ENCODE measurements around the gene RDH13. TPM values are rescaled to one million over a fixed set of nuclear protein-coding genes. Genes with fewer than 3 reads are reported as not detected.

RDH13 gene
- polyA plus RNA-seq, 2 of the 4 experiments (the other 2 are of a cell fraction) = 10.6 to 12.8 TPM

DNA sequence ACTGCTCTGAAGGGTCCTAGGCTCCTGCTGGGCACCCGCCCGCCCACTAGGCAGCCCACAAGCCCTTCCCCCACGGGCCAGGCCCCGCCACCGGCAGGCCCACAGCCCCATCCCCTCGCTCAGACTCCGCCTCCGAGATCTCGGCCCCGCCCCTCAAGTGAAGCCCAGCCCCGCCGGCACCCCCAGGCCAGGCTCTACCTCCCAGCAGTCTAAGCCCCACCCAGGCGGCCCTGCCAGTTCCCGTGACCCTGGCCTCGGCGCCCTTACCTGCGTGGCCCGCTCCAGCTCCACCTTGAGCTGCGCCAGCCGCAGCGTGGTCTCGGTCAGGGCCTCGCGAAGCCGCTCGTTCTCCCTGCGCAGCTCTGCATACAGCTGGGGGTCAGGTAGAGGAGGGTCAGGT is 29.0 kb upstream of the RDH13 start:
- Histone ChIP-seq H3K4me1 (no peaks in the 10 kb centered on the region), H3K4me3 (no peak overlapping the region), H3K9me3 (no peaks in the 10 kb centered on the region), H3K27ac (no peak overlapping the region), H3K4me2 (no peak overlapping the region)
- ATAC-seq = peak in 1 of 2 experiments; percentile 16; a peak in 2 of 6 replicates
- 97% methylated on average over 6 of the region's 27 CpGs for WGBS (ENCODE audit: missing lambda C conversion rate)
- no peak for DNase-seq (ENCODE audit: low read depth in 1 of 2, low spot score in 1 of 2)
- TF ChIP-seq KDM5A (IDR thresholded peaks at IDR 0.05) (no peak), SREBF2 (IDR thresholded peaks at IDR 0.05) (no peak), CEBPB (IDR thresholded peaks at IDR 0.05) (no peak), RNF2 (IDR thresholded peaks at IDR 0.05; ENCODE audit: borderline replicate concordance, low read depth) (no peak), RARB (CRISPR knock-in tag; IDR thresholded peaks at IDR 0.05) (no peak), CHD4 (IDR thresholded peaks at IDR 0.05; ENCODE audit: borderline replicate concordance) (no peak), ELK1 (IDR thresholded peaks at IDR 0.05; ENCODE audit: low read depth, low read length) (no peak)
- TF ChIP-seq, protein P1, sequence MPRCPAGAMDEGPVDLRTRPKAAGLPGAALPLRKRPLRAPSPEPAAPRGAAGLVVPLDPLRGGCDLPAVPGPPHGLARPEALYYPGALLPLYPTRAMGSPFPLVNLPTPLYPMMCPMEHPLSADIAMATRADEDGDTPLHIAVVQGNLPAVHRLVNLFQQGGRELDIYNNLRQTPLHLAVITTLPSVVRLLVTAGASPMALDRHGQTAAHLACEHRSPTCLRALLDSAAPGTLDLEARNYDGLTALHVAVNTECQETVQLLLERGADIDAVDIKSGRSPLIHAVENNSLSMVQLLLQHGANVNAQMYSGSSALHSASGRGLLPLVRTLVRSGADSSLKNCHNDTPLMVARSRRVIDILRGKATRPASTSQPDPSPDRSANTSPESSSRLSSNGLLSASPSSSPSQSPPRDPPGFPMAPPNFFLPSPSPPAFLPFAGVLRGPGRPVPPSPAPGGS (IDR thresholded peaks at IDR 0.05) = no peak
- CTCF ChIA-PET = interaction anchor here (1.1 to 1.7 kb wide), 2 partner anchors 9 to 74 kb away, joined by 4 to 5 read pairs; partner anchors contain the start of gene DNAAF3
- FAIRE-seq = no peak
- POLR2A ChIA-PET = no interaction called here

- no peak for DNase-seq (ENCODE audit: low read depth in 1 of 2, low spot score in 1 of 2)
- Histone ChIP-seq H3K4me3 (no peak overlapping the region), H3K27ac (no peak overlapping the region), H3K4me1 (no peaks in the 10 kb centered on the region), H3K4me2 (no peak overlapping the region), H3K9me3 (no peaks in the 10 kb centered on the region)
- WGBS (ENCODE audit: missing lambda C conversion rate) = 80% methylated on average over 30 of the region's 32 CpGs
- CTCF ChIA-PET = interaction anchor here (0.6 to 7.8 kb wide), 8 partner anchors 8 to 534 kb away, joined by 3 to 110 read pairs (median 4); partner anchors contain the start of genes DNAAF3 and EPS8L1
- TF ChIP-seq POLR2AphosphoS2 (conservative IDR thresholded peaks at IDR 0.05; ENCODE audit: low read length) (no peak), CEBPB (IDR thresholded peaks at IDR 0.05) (no peak), ZSCAN20 (CRISPR knock-in tag; IDR thresholded peaks at IDR 0.05) (no peak)
- no peak for ATAC-seq
- no peak for FAIRE-seq
- POLR2A ChIA-PET = no interaction called here
These were observed 28.4 kb upstream of the RDH13 start for GRCh38 chr19:55091126-55091910.

DNA sequence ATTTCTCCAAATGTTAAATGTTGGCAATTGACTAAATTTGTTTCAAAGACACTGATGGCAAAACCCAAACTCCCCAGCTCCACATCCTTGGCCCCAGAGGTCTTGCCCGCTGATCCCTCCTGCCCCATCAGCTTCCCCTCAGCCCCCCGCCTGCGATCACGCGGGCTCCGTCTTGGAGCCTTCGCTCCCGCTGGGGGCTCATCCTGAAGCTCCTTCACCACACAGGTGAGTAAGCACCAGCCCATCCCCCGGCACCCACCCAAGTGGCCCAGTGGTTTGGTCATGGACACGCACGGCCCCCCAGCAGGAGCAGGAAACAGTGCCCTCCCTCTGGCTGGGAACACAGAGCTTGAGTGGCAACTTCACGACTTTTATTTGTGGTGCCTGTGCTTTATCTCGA is 27.6 kb upstream of the RDH13 start:
- no peak for TF ChIP-seq TP53 (CRISPR knock-in tag; IDR thresholded peaks at IDR 0.05)
- no peak for TF ChIP-seq TFCP2L1 (CRISPR knock-in tag; IDR thresholded peaks at IDR 0.05)
- no peak for TF ChIP-seq RAD21 (conservative IDR thresholded peaks at IDR 0.05 in 1 of 2, IDR thresholded peaks at IDR 0.05 in 1 of 2)
- no peak for TF ChIP-seq ZNF302 (CRISPR knock-in tag; IDR thresholded peaks at IDR 0.05)
- TF ChIP-seq ZC3H11A (IDR thresholded peaks at IDR 0.05) = no peak
- no peak for TF ChIP-seq MYC (IDR thresholded peaks at IDR 0.05; ENCODE audit: borderline replicate concordance, low read length)
- no peaks in the 10 kb centered on the region for H3K9me3 ChIP-seq
- 92% methylated on average over 13 of the region's 13 CpGs for WGBS (ENCODE audit: missing lambda C conversion rate)
- ChIA-PET POLR2A (interaction anchor here (1.0 kb wide), 1 partner anchor 28 kb away, joined by 3 read pairs; the partner anchor contains the start of gene RDH13), CTCF (interaction anchor here (0.6 to 7.8 kb wide), 8 partner anchors 11 to 535 kb away, joined by 3 to 110 read pairs (median 18); partner anchors contain the start of genes EPS8L1 and RDH13)
- no peaks in the 10 kb centered on the region for H3K4me1 ChIP-seq
- H3K4me2 ChIP-seq = no peak overlapping the region
- ATAC-seq (no peak), FAIRE-seq (no peak), DNase-seq (ENCODE audit: low read depth in 1 of 2, low spot score in 1 of 2) (no peak)
- no peak overlapping the region for H3K4me3 ChIP-seq
- no peak overlapping the region for H3K27ac ChIP-seq
